ENCODE data around the gene GRID1.
"Not testable (repeated sequence)": the region's sequence is repeated elsewhere in the genome, so short reads cannot be mapped to it uniquely, and the experiment has no call there.

Gene GRID1

GRCh38 chr10:86113044-86113443 is 253.6 kb downstream of the GRID1 start:
- no peak for DNase-seq (ENCODE audit: low read depth in 2 of 3, low spot score in 2 of 3)

GRCh38 chr10:86111902-86112545 is 254.6 kb downstream of the GRID1 start:
- DNase-seq (ENCODE audit: low read depth in 2 of 3, low spot score in 2 of 3): no peak

GRCh38 chr10:86110156-86110786 is 256.3 kb downstream of the GRID1 start:
- DNase-seq (ENCODE audit: low read depth in 2 of 3, low spot score in 2 of 3): no peak

- DNase-seq (ENCODE audit: low read depth in 2 of 3, low spot score in 2 of 3): no peak
Measured at GRCh38 chr10:86109421-86109820, 257.2 kb downstream of the GRID1 start.

- no peak for DNase-seq (ENCODE audit: low read depth in 2 of 3, low spot score in 2 of 3)
Measured at GRCh38 chr10:86108696-86109095, 257.9 kb downstream of the GRID1 start.

GRCh38 chr10:86107611-86108310 is 258.8 kb downstream of the GRID1 start:
- not testable (repeated sequence) for DNase-seq (ENCODE audit: low read depth in 2 of 3, low spot score in 2 of 3)

GRCh38 chr10:86107131-86107530 is 259.5 kb downstream of the GRID1 start:
- DNase-seq (ENCODE audit: low read depth in 2 of 3, low spot score in 2 of 3): no peak

- DNase-seq (ENCODE audit: low read depth in 2 of 3, low spot score in 2 of 3): no peak
Measured at GRCh38 chr10:86106616-86107015, 260.0 kb downstream of the GRID1 start.

- DNase-seq (ENCODE audit: low read depth in 2 of 3, low spot score in 2 of 3): no peak
Measured at GRCh38 chr10:86105640-86106039, 261.0 kb downstream of the GRID1 start.

- DNase-seq (ENCODE audit: low read depth in 2 of 3, low spot score in 2 of 3): no peak
Measured at GRCh38 chr10:86105181-86105580, 261.4 kb downstream of the GRID1 start.

GRCh38 chr10:86104611-86105145 is 261.9 kb downstream of the GRID1 start:
- no peak for DNase-seq (ENCODE audit: low read depth in 2 of 3, low spot score in 2 of 3)

GRCh38 chr10:86104156-86104555 is 262.4 kb downstream of the GRID1 start:
- DNase-seq (ENCODE audit: low read depth in 2 of 3, low spot score in 2 of 3): no peak

- no peak for DNase-seq (ENCODE audit: low read depth in 2 of 3, low spot score in 2 of 3)
Measured at GRCh38 chr10:86103391-86104101, 263.0 kb downstream of the GRID1 start.

GRCh38 chr10:86102451-86102850 is 264.1 kb downstream of the GRID1 start:
- DNase-seq (ENCODE audit: low read depth in 2 of 3, low spot score in 2 of 3): no peak

- DNase-seq (ENCODE audit: low read depth in 2 of 3, low spot score in 2 of 3): no peak
Measured at GRCh38 chr10:86102031-86102430, 264.6 kb downstream of the GRID1 start.

GRCh38 chr10:86100581-86101061 is 266.0 kb downstream of the GRID1 start:
- DNase-seq (ENCODE audit: low read depth in 2 of 3, low spot score in 2 of 3): no peak

- DNase-seq (ENCODE audit: low read depth in 2 of 3, low spot score in 2 of 3): no peak
Measured at GRCh38 chr10:86099542-86100334, 266.9 kb downstream of the GRID1 start.

GRCh38 chr10:86098187-86098881 is 268.3 kb downstream of the GRID1 start:
- DNase-seq (ENCODE audit: low read depth in 2 of 3, low spot score in 2 of 3): no peak

GRCh38 chr10:86095061-86095460 is 271.5 kb downstream of the GRID1 start:
- DNase-seq (ENCODE audit: low read depth in 2 of 3, low spot score in 2 of 3): not testable (repeated sequence)

- not testable (repeated sequence) for DNase-seq (ENCODE audit: low read depth in 2 of 3, low spot score in 2 of 3)
Measured at GRCh38 chr10:86092311-86092710, 274.3 kb downstream of the GRID1 start.
